A549 (cell line): ENCODE data around the gene ERCC6. TPM values are rescaled to one million over a fixed set of nuclear protein-coding genes. Genes with fewer than 3 reads are reported as not detected.

Experiments
- ATAC-seq, 2 experiments: fragments of 200-7000 bp in 1 of 2; fragments of >200 bp in 1 of 2; cut with Nextera tagmentation in 1 of 2; cut with Tn5 transposase in 1 of 2; 3 replicates each; pipeline versions ENCODE4 v1.8.0 to v1.9.1; 2018 to 2020; ENCODE audit warnings: mild to moderate bottlenecking in 1 of 2, moderate library complexity in 1 of 2
- CTCF ChIA-PET: fragments of 300-600 bp; sonication (Branson Sonifier 250); formaldehyde crosslinking; extraction: SDS; loops from one replicate; lab custom pipeline; 2021; ENCODE audit warnings: antibody characterized with exemption, inconsistent platforms; lab: Yijun Ruan, JAX
- POLR2A ChIA-PET: fragments of 350-600 bp; formaldehyde crosslinking; extraction: SDS; loops from one replicate; lab custom pipeline; 2021; ENCODE audit warnings: antibody characterized with exemption, inconsistent platforms; lab: Yijun Ruan, JAX
- DNase-seq, 2 experiments: peaks; one replicate each; pipeline versions ENCODE4 v3.0.0 to v3.0.0-alpha.2; 2011 to 2016; ENCODE audit warnings: low read depth in 1 of 2, low spot score in 1 of 2
- FAIRE-seq: peaks from 2 replicates; lab custom pipeline; 2011; peaks lifted over from hg19 to GRCh38; lab: Jason Lieb, UNC
- H3K27ac ChIP-seq, 2 experiments: fragments of >200 bp; sonication (Bioruptor Twin); formaldehyde crosslinking; 3 replicates each; pipeline ENCODE4 v1.5.1; 2016 to 2017
- H3K4me1 ChIP-seq: fragments of >200 bp; sonication (Bioruptor Twin); formaldehyde crosslinking; 3 replicates; pipeline ENCODE4 v1.6.1; 2016
- H3K4me2 ChIP-seq: fragments of >200 bp; sonication (Bioruptor Twin); formaldehyde crosslinking; 3 replicates; pipeline ENCODE4 v1.6.1; 2016
- H3K4me3 ChIP-seq: fragments of >200 bp; sonication (Bioruptor Twin); formaldehyde crosslinking; 3 replicates; pipeline ENCODE4 v1.5.1; 2016
- H3K9me3 ChIP-seq: fragments of >200 bp; sonication (Bioruptor Twin); formaldehyde crosslinking; 3 replicates; pipeline ENCODE4 v1.6.1; 2016
- CBX2 ChIP-seq: fragments of 200-600 bp; sonication (generic); IDR thresholded peaks from 2 replicates; pipeline ENCODE4 v1.6.1; 2016; ENCODE audit warnings: low read depth, mild to moderate bottlenecking, borderline replicate concordance
- CEBPB ChIP-seq, 2 experiments: fragments of >200 bp in 1 of 2; sonication (Bioruptor Twin) in 1 of 2; formaldehyde crosslinking in 1 of 2; IDR thresholded peaks; 2 replicates each; pipeline ENCODE4 v1.6.1; 2012 to 2016
- E2F6 ChIP-seq: IDR thresholded peaks from 2 replicates; pipeline ENCODE4 v1.6.1; 2012; ENCODE audit warnings: low read depth, borderline replicate concordance
- FOSL2 ChIP-seq, 2 experiments: fragments of 450-650 bp in 1 of 2; fragments of >200 bp in 1 of 2; sonication (Bioruptor Twin) in 1 of 2; formaldehyde crosslinking; IDR thresholded peaks; 2 replicates each; pipeline versions ENCODE4 v1.5.0 to v1.6.1; 2016 to 2020; ENCODE audit warnings: mild to moderate bottlenecking in 1 of 2, moderate library complexity in 1 of 2
- GATA3 ChIP-seq: IDR thresholded peaks from 2 replicates; pipeline ENCODE4 v1.6.1; 2012; ENCODE audit warnings: borderline replicate concordance
- JUN ChIP-seq, 2 experiments: fragments of >200 bp; sonication (Bioruptor Twin); formaldehyde crosslinking; IDR thresholded peaks; 2 replicates in 1 of 2; 3 replicates in 1 of 2; pipeline ENCODE4 v1.6.1; 2016 to 2017
- MAZ ChIP-seq: fragments of 150-350 bp; IDR thresholded peaks from 2 replicates; pipeline ENCODE4 v1.6.1; 2014; ENCODE audit warnings: antibody characterized with exemption, low read depth, low read length, borderline replicate concordance
- MYC ChIP-seq: IDR thresholded peaks from 2 replicates; pipeline ENCODE4 v1.6.1; 2012; ENCODE audit warnings: mild to moderate bottlenecking, inconsistent platforms, low read length, improper control_type of control experiment, borderline replicate concordance
- PBX3 ChIP-seq: IDR thresholded peaks from 2 replicates; pipeline ENCODE4 v1.6.1; 2012
- RARB ChIP-seq: fragments of 250-450 bp; sonication (Bioruptor Pico); IDR thresholded peaks from 2 replicates; pipeline ENCODE4 v1.8.0; 2021; ENCODE audit warnings: mild to moderate bottlenecking, moderate library complexity
- RNF2 ChIP-seq: fragments of 200-600 bp; sonication (generic); IDR thresholded peaks from 2 replicates; pipeline ENCODE4 v1.6.1; 2016; ENCODE audit warnings: low read depth, mild to moderate bottlenecking, antibody characterized with exemption, moderate library complexity, borderline replicate concordance
- SMC3 ChIP-seq: fragments of >200 bp; sonication (Bioruptor Twin); formaldehyde crosslinking; IDR thresholded peaks from 3 replicates; pipeline ENCODE4 v1.6.1; 2018; ENCODE audit warnings: inconsistent platforms
- TFCP2L1 ChIP-seq: fragments of 250-450 bp; sonication (Bioruptor Pico); IDR thresholded peaks from 2 replicates; pipeline ENCODE4 v1.5.0; 2021; ENCODE audit warnings: mild to moderate bottlenecking
- ZNF302 ChIP-seq: fragments of 250-450 bp; sonication (Bioruptor Pico); IDR thresholded peaks from 2 replicates; pipeline ENCODE4 v1.9.0; 2021; ENCODE audit warnings: inconsistent platforms, mild to moderate bottlenecking, moderate library complexity
- ZSCAN20 ChIP-seq: fragments of 250-450 bp; sonication (Bioruptor Pico); IDR thresholded peaks from 2 replicates; pipeline ENCODE4 v1.8.0; 2022; ENCODE audit warnings: mild to moderate bottlenecking, moderate library complexity
- WGBS: methylation state at CpG from one replicate; pipeline ENCODE4 v1.1.6; 2017; ENCODE audit errors: missing lambda C conversion rate; 5-methylcytosine and 5-hydroxymethylcytosine counted together
- polyA plus RNA-seq, 4 experiments: library from polyadenylated mRNA; depleted of rRNA in 3 of 4; stranded (reverse); fragments of >200 nt; fragmentation: RNase III in 1 of 4; extraction: RNeasy Plus Mini Kit Qiagen cat#74134 plus additional on column Dnase treatment in 1 of 4; gene quantifications; 2 replicates in 3 of 4; 3 replicates in 1 of 4; pipeline ENCODE4 v1.2.3, GENCODE V29; 2011 to 2017
- TF ChIP-seq, protein P1 (sequence below): fragments of 200-600 bp; sonication (generic); IDR thresholded peaks from 2 replicates; pipeline ENCODE4 v1.6.1; 2016; ENCODE audit warnings: antibody characterized with exemption, mild to moderate bottlenecking, moderate library complexity
- TF ChIP-seq, protein P2 (sequence below): IDR thresholded peaks from 2 replicates; pipeline ENCODE4 v1.6.1; 2012
- TF ChIP-seq, protein P3 (sequence below): fragments of 150-350 bp; IDR thresholded peaks from 2 replicates; pipeline ENCODE4 v1.6.1; 2014; ENCODE audit warnings: low read depth, mild to moderate bottlenecking, low read length
- TF ChIP-seq, protein P4 (sequence below): fragments of >200 bp; sonication (Bioruptor Twin); formaldehyde crosslinking; IDR thresholded peaks from 3 replicates; pipeline ENCODE4 v1.6.1; 2016

ERCC6 gene
- polyA plus RNA-seq, 2 of the 4 experiments (the other 2 are of a cell fraction) = 5.8 to 9.4 TPM

GRCh38 chr10:49540056-49540797 is 1.3 kb upstream of the ERCC6 start:
- Histone ChIP-seq H3K4me2 (peak overlapping the region; percentile 100), H3K4me3 (0 out of 3 replicates have a peak overlapping the region, but pooled peaks have one; percentile 57), H3K9me3 (no peaks in the 10 kb centered on the region), H3K27ac (no peak overlapping the region; a peak in 1 of 6 replicates), H3K4me1 (peaks cover 11% of the 10 kb centered on the region; the same call in 2 of the 3 replicates)
- DNase-seq (no peak), ATAC-seq (no peak), FAIRE-seq (no peak)
- no peak for TF ChIP-seq PBX3
- TF ChIP-seq TFCP2L1 (CRISPR knock-in tag) = no peak
- ChIA-PET POLR2A (interaction anchor here (1.5 to 1.7 kb wide), 3 partner anchors 8 to 29 kb away, joined by 5 to 7 read pairs (median 6); no protein-coding TSS in a partner anchor), CTCF (interaction anchor here (0.7 to 2.5 kb wide), 4 partner anchors 10 to 55 kb away, joined by 3 to 7 read pairs (median 4); no protein-coding TSS in a partner anchor)
- 79% methylated on average over 20 of the region's 20 CpGs for WGBS

GRCh38 chr10:49539320-49539885 is 482 bp upstream of the ERCC6 start:
- DNase-seq = peak; percentile 46 to 47
- H3K9me3 ChIP-seq = no peaks in the 10 kb centered on the region
- TF ChIP-seq RARB (CRISPR knock-in tag) (0 out of 2 replicates have a peak, but pooled peaks have one; percentile 13), RNF2 (peak; percentile 93), E2F6 (no peak)
- TF ChIP-seq, protein P1, sequence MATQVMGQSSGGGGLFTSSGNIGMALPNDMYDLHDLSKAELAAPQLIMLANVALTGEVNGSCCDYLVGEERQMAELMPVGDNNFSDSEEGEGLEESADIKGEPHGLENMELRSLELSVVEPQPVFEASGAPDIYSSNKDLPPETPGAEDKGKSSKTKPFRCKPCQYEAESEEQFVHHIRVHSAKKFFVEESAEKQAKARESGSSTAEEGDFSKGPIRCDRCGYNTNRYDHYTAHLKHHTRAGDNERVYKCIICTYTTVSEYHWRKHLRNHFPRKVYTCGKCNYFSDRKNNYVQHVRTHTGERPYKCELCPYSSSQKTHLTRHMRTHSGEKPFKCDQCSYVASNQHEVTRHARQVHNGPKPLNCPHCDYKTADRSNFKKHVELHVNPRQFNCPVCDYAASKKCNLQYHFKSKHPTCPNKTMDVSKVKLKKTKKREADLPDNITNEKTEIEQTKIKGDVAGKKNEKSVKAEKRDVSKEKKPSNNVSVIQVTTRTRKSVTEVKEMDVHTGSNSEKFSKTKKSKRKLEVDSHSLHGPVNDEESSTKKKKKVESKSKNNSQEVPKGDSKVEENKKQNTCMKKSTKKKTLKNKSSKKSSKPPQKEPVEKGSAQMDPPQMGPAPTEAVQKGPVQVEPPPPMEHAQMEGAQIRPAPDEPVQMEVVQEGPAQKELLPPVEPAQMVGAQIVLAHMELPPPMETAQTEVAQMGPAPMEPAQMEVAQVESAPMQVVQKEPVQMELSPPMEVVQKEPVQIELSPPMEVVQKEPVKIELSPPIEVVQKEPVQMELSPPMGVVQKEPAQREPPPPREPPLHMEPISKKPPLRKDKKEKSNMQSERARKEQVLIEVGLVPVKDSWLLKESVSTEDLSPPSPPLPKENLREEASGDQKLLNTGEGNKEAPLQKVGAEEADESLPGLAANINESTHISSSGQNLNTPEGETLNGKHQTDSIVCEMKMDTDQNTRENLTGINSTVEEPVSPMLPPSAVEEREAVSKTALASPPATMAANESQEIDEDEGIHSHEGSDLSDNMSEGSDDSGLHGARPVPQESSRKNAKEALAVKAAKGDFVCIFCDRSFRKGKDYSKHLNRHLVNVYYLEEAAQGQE = no peak
- TF ChIP-seq, protein P2, sequence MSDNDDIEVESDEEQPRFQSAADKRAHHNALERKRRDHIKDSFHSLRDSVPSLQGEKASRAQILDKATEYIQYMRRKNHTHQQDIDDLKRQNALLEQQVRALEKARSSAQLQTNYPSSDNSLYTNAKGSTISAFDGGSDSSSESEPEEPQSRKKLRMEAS = peak; percentile 13
- CTCF ChIA-PET = interaction anchor here (0.7 to 2.5 kb wide), 7 partner anchors 10 to 685 kb away, joined by 3 to 7 read pairs (median 3); no protein-coding TSS in a partner anchor
- 1% methylated on average over 26 of the region's 26 CpGs for whole genome bisulfite sequencing
- no peak for FAIRE-seq
- H3K4me1 ChIP-seq = peaks cover 11% of the 10 kb centered on the region; the same call in 2 of the 3 replicates
- H3K4me3 ChIP-seq = peak overlapping the region; percentile 57
- peak overlapping the region; percentile 100 for H3K4me2 ChIP-seq
- POLR2A ChIA-PET = interaction anchor here (1.0 to 1.7 kb wide), 6 partner anchors 9 to 883 kb away, joined by 3 to 7 read pairs (median 4); no protein-coding TSS in a partner anchor
- peak; percentile 69 to 71 for ATAC-seq
- H3K27ac ChIP-seq = peak overlapping the region; percentile 66 to 88

GRCh38 chr10:49534670-49535381 is 4.1 kb downstream of the ERCC6 start:
- WGBS = 83% methylated on average over 9 of the region's 9 CpGs
- H3K4me1 ChIP-seq = peaks cover 9% of the 10 kb centered on the region; the same call in 2 of the 3 replicates
- no peak overlapping the region for H3K27ac ChIP-seq
- CTCF ChIA-PET = interaction anchor here (0.6 to 2.1 kb wide), 4 partner anchors 15 to 879 kb away, joined by 3 to 8 read pairs (median 4); no protein-coding TSS in a partner anchor
- POLR2A ChIA-PET = no interaction called here
- ATAC-seq (no peak), FAIRE-seq (no peak), DNase-seq (no peak)
- no peak overlapping the region for H3K4me2 ChIP-seq
- H3K9me3 ChIP-seq = no peaks in the 10 kb centered on the region
- H3K4me3 ChIP-seq = no peak overlapping the region
- no peak for TF ChIP-seq JUN (IDR thresholded peaks at IDR 0.05)
- no peak for TF ChIP-seq SMC3
- TF ChIP-seq CEBPB (IDR thresholded peaks at IDR 0.05) = no peak
- TF ChIP-seq MAZ = no peak
- no peak for TF ChIP-seq RARB (CRISPR knock-in tag)
- no peak for TF ChIP-seq CBX2
- TF ChIP-seq, protein P3, sequence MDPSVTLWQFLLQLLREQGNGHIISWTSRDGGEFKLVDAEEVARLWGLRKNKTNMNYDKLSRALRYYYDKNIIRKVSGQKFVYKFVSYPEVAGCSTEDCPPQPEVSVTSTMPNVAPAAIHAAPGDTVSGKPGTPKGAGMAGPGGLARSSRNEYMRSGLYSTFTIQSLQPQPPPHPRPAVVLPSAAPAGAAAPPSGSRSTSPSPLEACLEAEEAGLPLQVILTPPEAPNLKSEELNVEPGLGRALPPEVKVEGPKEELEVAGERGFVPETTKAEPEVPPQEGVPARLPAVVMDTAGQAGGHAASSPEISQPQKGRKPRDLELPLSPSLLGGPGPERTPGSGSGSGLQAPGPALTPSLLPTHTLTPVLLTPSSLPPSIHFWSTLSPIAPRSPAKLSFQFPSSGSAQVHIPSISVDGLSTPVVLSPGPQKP = no peak
- TF ChIP-seq, protein P4, sequence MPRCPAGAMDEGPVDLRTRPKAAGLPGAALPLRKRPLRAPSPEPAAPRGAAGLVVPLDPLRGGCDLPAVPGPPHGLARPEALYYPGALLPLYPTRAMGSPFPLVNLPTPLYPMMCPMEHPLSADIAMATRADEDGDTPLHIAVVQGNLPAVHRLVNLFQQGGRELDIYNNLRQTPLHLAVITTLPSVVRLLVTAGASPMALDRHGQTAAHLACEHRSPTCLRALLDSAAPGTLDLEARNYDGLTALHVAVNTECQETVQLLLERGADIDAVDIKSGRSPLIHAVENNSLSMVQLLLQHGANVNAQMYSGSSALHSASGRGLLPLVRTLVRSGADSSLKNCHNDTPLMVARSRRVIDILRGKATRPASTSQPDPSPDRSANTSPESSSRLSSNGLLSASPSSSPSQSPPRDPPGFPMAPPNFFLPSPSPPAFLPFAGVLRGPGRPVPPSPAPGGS = no peak
- no peak for TF ChIP-seq FOSL2 (IDR thresholded peaks at IDR 0.05)
- no peak for TF ChIP-seq FOSL2 (CRISPR knock-in tag; IDR thresholded peaks at IDR 0.05)
- no peak for TF ChIP-seq GATA3
- no peak for TF ChIP-seq ZNF302
- no peak for TF ChIP-seq ZSCAN20 (CRISPR knock-in tag)
- no peak for TF ChIP-seq MYC
